DND-41 (cell line): ENCODE measurements around the gene ITGA1.

Experiments used
- CTCF ChIP-seq: IDR thresholded peaks from 2 replicates; pipeline ENCODE4 v1.5.1; 2012; ENCODE audit warnings: borderline replicate concordance, low read length, moderate library complexity, mild to moderate bottlenecking; ENCODE audit not compliant: poor library complexity, severe bottlenecking; ENCODE audit errors: extremely low read depth
- EZH2 ChIP-seq: IDR thresholded peaks from 3 replicates; pipeline ENCODE4 v1.6.1; 2012; ENCODE audit warnings: borderline replicate concordance, low read depth, mild to moderate bottlenecking, moderate library complexity, low read length, inconsistent platforms; ENCODE audit not compliant: severe bottlenecking

- TF ChIP-seq CTCF (no peak), EZH2 (no peak)
Measured at GRCh38 chr5:52834320-52834719, 46.6 kb downstream of the ITGA1 start.
